ENCODE measurements around the gene LDOC1.

LDOC1 gene

DNA sequence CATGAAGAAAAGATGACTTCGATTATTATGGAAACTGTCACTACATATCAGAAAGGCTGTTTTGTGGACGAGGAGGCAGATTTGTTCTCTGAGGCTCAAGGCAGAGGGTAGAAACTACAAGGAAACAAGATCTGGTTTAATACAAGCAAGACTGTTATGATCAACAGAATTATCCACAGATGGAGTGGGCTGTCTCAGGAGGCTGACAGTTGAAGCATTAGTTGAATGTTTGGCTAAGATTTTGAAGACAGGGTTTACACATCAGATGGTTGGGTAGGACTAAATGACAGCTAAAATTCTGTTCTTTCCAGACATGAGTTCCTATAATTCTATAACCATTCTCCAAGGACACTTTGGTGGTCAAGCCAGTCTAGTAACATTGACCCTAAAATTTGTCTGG is 49.8 kb downstream of the LDOC1 start:
- no peak for TF ChIP-seq CTCF (IDR thresholded peaks at IDR 0.05; ENCODE audit: borderline replicate concordance, insufficient read depth, low read depth, low read length)
- H3K4me3 ChIP-seq (ENCODE audit: low read depth, low read length), result no peak overlapping the region
